ENCODE results near the gene FNDC11. TPM values are rescaled to one million over a fixed set of nuclear protein-coding genes. Genes with fewer than 3 reads are reported as not detected.

The FNDC11 gene
- total RNA-seq, 2 experiments from 2014 or later: 0.41 to 3.0 TPM

DNA sequence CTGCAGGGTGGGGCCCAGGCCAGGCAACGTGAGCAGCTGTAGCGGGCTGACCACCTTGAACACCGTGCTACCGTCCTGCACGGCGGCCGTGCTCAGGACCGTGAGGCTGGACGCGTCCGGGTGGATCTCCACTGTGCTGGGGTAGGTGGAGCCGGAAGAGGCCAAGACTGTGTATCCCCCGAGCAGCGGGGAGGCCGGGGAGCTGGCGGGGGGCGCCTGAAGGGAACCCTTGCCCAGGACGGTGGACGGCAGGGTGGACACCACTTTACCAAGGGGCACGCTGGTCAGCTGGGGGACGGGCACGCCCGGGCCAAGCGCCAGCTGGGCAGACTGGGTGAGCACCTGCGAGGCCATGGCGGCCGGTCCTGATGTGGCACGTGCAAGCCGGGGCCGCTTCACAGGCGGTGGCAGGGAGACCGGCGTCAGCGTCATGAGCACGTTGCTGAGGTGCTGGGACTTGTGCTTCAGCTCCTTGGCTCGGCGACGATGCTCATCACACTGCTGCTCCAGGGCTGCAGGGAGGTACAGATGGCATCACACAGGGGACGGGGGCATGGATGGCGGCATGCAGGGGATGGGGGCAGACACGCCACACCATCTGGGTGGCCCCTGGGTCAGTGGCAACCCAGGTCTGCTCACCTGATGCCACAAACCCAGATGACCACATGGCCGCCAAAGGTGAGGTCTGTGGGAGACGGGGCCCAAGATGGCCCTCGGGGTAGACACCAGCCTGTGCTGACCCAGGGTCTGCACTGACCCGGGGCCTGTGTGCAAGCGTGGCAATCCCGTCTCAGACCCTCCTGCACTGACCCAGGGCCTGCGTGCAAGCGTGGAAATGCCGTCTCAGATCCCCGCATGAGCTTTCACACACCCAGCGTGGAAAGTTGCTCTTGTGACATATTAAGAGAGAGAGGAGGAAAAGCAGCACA lies 36.5 kb downstream of the FNDC11 start:
- no peak overlapping the region for H3K4me3 ChIP-seq (ENCODE audit: low read depth, low read length, poor library complexity, severe bottlenecking)
- intact Hi-C loops (cut with micrococcal nuclease; ENCODE audit: unreplicated experiment): no loop called here
- no peaks in the 10 kb centered on the region for H3K9me3 ChIP-seq (ENCODE audit: low read length)
- H3K27ac ChIP-seq (ENCODE audit: low read depth, low read length, poor library complexity, severe bottlenecking): no peak overlapping the region
- no peak for DNase-seq (ENCODE audit: low spot score)
- CTCF ChIA-PET (ENCODE audit: unreplicated experiment): no interaction called here
- H4K20me1 ChIP-seq (ENCODE audit: insufficient read depth, low read length): no peaks in the 10 kb centered on the region
- no peaks in the 10 kb centered on the region for H3K4me1 ChIP-seq (ENCODE audit: insufficient read depth, low read length, poor library complexity, severe bottlenecking)
- TF ChIP-seq EZH2phosphoT487 (IDR thresholded peaks at IDR 0.05; ENCODE audit: borderline replicate concordance, low read depth, low read length): no peak
- TF ChIP-seq, protein P1, sequence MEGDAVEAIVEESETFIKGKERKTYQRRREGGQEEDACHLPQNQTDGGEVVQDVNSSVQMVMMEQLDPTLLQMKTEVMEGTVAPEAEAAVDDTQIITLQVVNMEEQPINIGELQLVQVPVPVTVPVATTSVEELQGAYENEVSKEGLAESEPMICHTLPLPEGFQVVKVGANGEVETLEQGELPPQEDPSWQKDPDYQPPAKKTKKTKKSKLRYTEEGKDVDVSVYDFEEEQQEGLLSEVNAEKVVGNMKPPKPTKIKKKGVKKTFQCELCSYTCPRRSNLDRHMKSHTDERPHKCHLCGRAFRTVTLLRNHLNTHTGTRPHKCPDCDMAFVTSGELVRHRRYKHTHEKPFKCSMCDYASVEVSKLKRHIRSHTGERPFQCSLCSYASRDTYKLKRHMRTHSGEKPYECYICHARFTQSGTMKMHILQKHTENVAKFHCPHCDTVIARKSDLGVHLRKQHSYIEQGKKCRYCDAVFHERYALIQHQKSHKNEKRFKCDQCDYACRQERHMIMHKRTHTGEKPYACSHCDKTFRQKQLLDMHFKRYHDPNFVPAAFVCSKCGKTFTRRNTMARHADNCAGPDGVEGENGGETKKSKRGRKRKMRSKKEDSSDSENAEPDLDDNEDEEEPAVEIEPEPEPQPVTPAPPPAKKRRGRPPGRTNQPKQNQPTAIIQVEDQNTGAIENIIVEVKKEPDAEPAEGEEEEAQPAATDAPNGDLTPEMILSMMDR (conservative IDR thresholded peaks at IDR 0.05; ENCODE audit: low read length): no peak
- BruUV-seq (replicated peaks): no TSS peak
- H3K36me3 ChIP-seq (ENCODE audit: insufficient read depth, low read length): peaks cover 24% of the 10 kb centered on the region
- no peaks in the 10 kb centered on the region for H3K79me2 ChIP-seq (ENCODE audit: insufficient read depth, low read depth, low read length)
- no peak overlapping the region for H2AFZ ChIP-seq (ENCODE audit: low read length)
- H3K4me2 ChIP-seq (ENCODE audit: low read length): no peak overlapping the region
- no peaks in the 10 kb centered on the region for H3K9me2 ChIP-seq (ENCODE audit: insufficient read depth, low read length)
- POLR2A ChIA-PET: no interaction called here

DNA sequence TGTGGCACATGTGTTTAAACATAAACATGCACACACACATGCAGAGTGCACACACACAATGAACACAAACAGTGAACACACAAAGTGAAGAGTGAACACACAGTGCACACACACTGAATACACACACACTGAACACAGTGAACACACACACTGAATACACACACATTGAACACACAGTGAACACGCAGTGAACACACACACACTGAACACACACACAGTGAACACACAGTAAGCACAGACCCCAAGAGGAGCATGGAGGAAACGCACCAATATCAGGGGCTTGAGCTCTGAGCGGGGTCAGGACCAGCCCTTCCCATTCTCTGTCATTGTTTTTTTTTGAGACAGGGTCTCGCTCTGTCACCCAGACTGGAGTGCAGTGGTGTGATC lies 37.2 kb downstream of the FNDC11 start:
- POLR2A ChIA-PET: no interaction called here
- no peak overlapping the region for H3K4me2 ChIP-seq (ENCODE audit: low read length)
- CTCF ChIA-PET (ENCODE audit: unreplicated experiment): no interaction called here
- BruUV-seq (replicated peaks): no TSS peak
- no peaks in the 10 kb centered on the region for H3K4me1 ChIP-seq (ENCODE audit: insufficient read depth, low read length, poor library complexity, severe bottlenecking)
- H3K36me3 ChIP-seq (ENCODE audit: insufficient read depth, low read length): peaks cover 24% of the 10 kb centered on the region
- no peaks in the 10 kb centered on the region for H3K79me2 ChIP-seq (ENCODE audit: insufficient read depth, low read depth, low read length)
- TF ChIP-seq, protein P1 (conservative IDR thresholded peaks at IDR 0.05; ENCODE audit: low read length): no peak
- no peak for TF ChIP-seq EZH2phosphoT487 (IDR thresholded peaks at IDR 0.05; ENCODE audit: borderline replicate concordance, low read depth, low read length)
- H4K20me1 ChIP-seq (ENCODE audit: insufficient read depth, low read length): no peaks in the 10 kb centered on the region
- H2AFZ ChIP-seq (ENCODE audit: low read length): no peak overlapping the region
- no peaks in the 10 kb centered on the region for H3K9me2 ChIP-seq (ENCODE audit: insufficient read depth, low read length)
- DNase-seq (ENCODE audit: low spot score): no peak
- H3K9me3 ChIP-seq (ENCODE audit: low read length): no peaks in the 10 kb centered on the region
- no peak overlapping the region for H3K27ac ChIP-seq (ENCODE audit: low read depth, low read length, poor library complexity, severe bottlenecking)
- intact Hi-C loops (cut with micrococcal nuclease; ENCODE audit: unreplicated experiment): no loop called here
- H3K4me3 ChIP-seq (ENCODE audit: low read depth, low read length, poor library complexity, severe bottlenecking): no peak overlapping the region

DNA sequence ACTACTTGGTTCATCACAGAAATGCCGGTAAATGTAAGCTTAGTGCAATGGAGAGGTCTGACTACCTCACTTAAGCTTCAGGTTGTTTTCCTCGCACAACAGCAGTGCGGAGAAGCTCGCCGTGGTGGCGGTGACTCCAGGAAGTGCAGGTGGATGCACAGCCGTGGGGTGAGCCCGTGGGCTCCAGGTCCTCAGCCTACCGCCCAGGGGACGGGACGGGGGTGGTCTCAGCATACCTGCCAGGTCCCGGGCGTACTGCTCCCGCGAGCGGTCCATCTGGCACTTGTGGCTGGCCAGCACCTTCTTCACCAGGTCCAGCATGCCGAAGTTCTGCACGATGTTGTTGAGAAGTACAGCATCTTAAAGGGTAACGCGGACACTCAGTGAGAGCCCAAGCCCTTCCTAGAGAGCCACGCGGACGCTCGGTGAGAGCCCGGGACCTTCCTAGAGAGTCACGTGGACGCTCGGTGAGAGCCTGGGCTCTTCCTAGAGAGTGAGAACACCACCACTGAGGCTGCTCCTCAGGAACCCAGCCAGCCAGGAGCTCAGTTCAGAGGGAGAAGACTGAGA lies 37.9 kb downstream of the FNDC11 start:
- POLR2A ChIA-PET: no interaction called here
- no peak overlapping the region for H3K27ac ChIP-seq (ENCODE audit: low read depth, low read length, poor library complexity, severe bottlenecking)
- no peak overlapping the region for H3K4me3 ChIP-seq (ENCODE audit: low read depth, low read length, poor library complexity, severe bottlenecking)
- H3K9me3 ChIP-seq (ENCODE audit: low read length): no peaks in the 10 kb centered on the region
- no peaks in the 10 kb centered on the region for H3K9me2 ChIP-seq (ENCODE audit: insufficient read depth, low read length)
- H3K4me2 ChIP-seq (ENCODE audit: low read length): no peak overlapping the region
- no peaks in the 10 kb centered on the region for H3K79me2 ChIP-seq (ENCODE audit: insufficient read depth, low read depth, low read length)
- CTCF ChIA-PET (ENCODE audit: unreplicated experiment): no interaction called here
- no peaks in the 10 kb centered on the region for H4K20me1 ChIP-seq (ENCODE audit: insufficient read depth, low read length)
- no peaks in the 10 kb centered on the region for H3K4me1 ChIP-seq (ENCODE audit: insufficient read depth, low read length, poor library complexity, severe bottlenecking)
- TF ChIP-seq, protein P1 (conservative IDR thresholded peaks at IDR 0.05; ENCODE audit: low read length): no peak
- TF ChIP-seq EZH2phosphoT487 (IDR thresholded peaks at IDR 0.05; ENCODE audit: borderline replicate concordance, low read depth, low read length): no peak
- intact Hi-C loops (cut with micrococcal nuclease; ENCODE audit: unreplicated experiment): no loop called here
- BruUV-seq (replicated peaks): no TSS peak
- no peak overlapping the region for H2AFZ ChIP-seq (ENCODE audit: low read length)
- DNase-seq (ENCODE audit: low spot score): no peak
- peaks cover 24% of the 10 kb centered on the region for H3K36me3 ChIP-seq (ENCODE audit: insufficient read depth, low read length)
